Cerebellar nuclear complex (tissue), 1 donor: ENCODE measurements around the gene SNAPC2.
"Not testable (repeated sequence)": the region's sequence is repeated elsewhere in the genome, so short reads cannot be mapped to it uniquely, and the experiment has no call there.

Experiments used
- DNase-seq, 2 experiments: peaks; one replicate each; lab custom pipeline; 2025; lab: John Stamatoyannopoulos, UW

The SNAPC2 gene

GRCh38 chr19:7921302-7921966 lies 1.3 kb downstream of the SNAPC2 start:
- no peak for DNase-seq

GRCh38 chr19:7921967-7922835 lies 2.1 kb downstream of the SNAPC2 start:
- no peak for DNase-seq

- DNase-seq: no peak
Observed at GRCh38 chr19:7922836-7923195, 2.7 kb downstream of the SNAPC2 start.

GRCh38 chr19:7923295-7924191 lies 3.4 kb downstream of the SNAPC2 start:
- DNase-seq: no peak

GRCh38 chr19:7924241-7924640 lies 4.1 kb downstream of the SNAPC2 start:
- no peak for DNase-seq

- no peak for DNase-seq
Observed at GRCh38 chr19:7924651-7925170, 4.6 kb downstream of the SNAPC2 start.

GRCh38 chr19:7925171-7925851 lies 5.2 kb downstream of the SNAPC2 start:
- no peak for DNase-seq

- DNase-seq: no peak
Observed at GRCh38 chr19:7926021-7926726, 6.0 kb downstream of the SNAPC2 start, which contains the start of gene CTXN1. Gene CTXN1, minus strand, starts transcription at chr19:7926135. Its CDS starts 597 bp downstream, at chr19:7925538.

- DNase-seq: no peak
Observed at GRCh38 chr19:7926727-7927604, 6.8 kb downstream of the SNAPC2 start.

- DNase-seq: no peak
Observed at GRCh38 chr19:7927605-7928333, 7.6 kb downstream of the SNAPC2 start.

GRCh38 chr19:7928334-7928706 lies 8.2 kb downstream of the SNAPC2 start:
- DNase-seq: no peak

- DNase-seq: no peak
Observed at GRCh38 chr19:7928741-7929701, 8.9 kb downstream of the SNAPC2 start.

- not testable (repeated sequence) for DNase-seq
Observed at GRCh38 chr19:7930030-7930429, 9.9 kb downstream of the SNAPC2 start.

- no peak for DNase-seq
Observed at GRCh38 chr19:7930765-7931164, 10.6 kb downstream of the SNAPC2 start.

GRCh38 chr19:7931221-7932061 lies 11.3 kb downstream of the SNAPC2 start:
- DNase-seq: no peak

GRCh38 chr19:7932276-7932929 lies 12.3 kb downstream of the SNAPC2 start:
- DNase-seq: no peak

- no peak for DNase-seq
Observed at GRCh38 chr19:7932930-7933300, 12.8 kb downstream of the SNAPC2 start.
